HG03139 (cell line): ENCODE data around the gene ABCC11.
A peak's percentile ranks its signal among the peaks of the same experiment; 100 is the strongest.
"Not testable (repeated sequence)": the region's sequence is repeated elsewhere in the genome, so short reads cannot be mapped to it uniquely, and the experiment has no call there.

Experiments
- ATAC-seq: cut with Tn5 transposase; IDR thresholded peaks from one replicate; pipeline ENCODE4 v1.9.1; 2021; ENCODE audit not compliant: unreplicated experiment

ABCC11 gene

GRCh38 chr16:48250520-48251278 is 3.4 kb upstream of the ABCC11 start:
- ATAC-seq: no peak

DNA sequence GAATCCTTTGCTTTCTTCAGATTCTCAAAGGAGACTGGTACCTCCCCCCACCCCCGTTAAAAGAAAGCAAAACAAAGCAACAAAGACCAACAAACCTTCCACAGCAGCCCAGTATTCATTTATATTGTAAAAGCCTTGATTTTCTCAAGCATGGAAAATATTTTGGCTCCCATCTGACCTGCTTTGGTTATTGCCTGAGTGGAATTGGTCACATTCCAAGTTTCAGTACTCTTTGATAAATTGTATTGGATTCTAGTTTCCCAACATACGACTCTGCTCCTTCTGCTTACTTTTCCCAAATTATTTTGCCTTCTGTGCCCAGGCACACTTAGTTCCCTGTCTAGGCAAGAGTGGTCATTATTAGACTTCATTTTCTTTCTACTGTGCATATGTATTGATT is 1.3 kb downstream of the ABCC11 start:
- no peak for ATAC-seq

- ATAC-seq: no peak
Observed at GRCh38 chr16:48244863-48245195, 2.5 kb downstream of the ABCC11 start.

DNA sequence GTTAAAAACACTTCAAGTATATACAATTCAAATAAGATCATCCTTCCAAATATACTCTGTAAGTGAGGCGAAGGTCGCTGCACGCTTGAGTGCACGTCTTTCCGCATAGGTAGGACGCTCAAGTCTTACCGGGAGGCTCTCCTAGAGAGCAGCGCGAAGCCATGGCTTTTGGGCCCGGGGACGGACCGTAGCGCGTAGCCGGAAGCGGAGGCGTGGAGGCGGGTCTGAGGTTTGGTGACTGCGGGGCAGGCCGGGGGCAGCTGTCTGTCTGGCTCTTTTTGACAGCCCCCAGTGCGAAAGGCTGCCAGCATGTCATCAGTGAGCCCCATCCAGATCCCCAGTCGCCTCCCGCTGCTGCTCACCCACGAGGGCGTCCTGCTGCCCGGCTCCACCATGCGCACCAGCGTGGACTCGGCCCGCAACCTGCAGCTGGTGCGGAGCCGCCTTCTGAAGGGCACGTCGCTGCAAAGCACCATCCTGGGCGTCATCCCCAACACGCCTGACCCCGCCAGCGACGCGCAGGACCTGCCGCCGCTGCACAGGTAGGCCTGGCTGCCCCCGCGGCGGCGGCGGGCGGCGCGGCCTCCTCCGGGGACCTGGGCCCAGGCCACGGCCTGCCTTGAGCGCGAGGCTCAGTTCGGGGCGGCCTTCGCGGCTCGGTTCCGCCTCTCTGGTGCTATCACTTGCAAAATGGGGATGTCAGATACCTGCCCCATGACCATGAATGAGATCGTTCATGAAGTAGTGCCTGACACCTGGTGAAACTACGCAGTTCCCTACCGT is 3.1 kb downstream of the ABCC11 start, which contains the start of gene LONP2:
TSS of gene LONP2 (plus strand) at position 221 of the 783 bp plus-strand sequence. CDS start at position 310, 89 bp downstream.
- ATAC-seq: peak; percentile 93

DNA sequence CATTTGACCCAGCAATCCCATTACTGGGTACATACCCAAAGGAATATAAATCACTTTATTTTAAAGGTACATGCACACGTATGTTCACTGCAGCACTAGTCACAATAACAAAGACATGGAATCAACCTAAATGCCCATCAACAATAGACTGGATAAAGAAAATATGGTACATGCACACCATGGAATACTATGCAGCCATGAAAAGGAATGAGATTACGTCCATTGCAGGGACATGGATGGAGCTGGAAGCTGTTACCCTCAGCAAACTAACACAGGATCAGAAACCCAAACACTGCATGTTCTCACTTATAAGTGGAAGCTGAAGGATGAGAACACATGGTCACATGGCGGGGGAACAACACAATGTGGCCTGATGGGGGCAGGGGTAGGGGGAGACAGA is 7.2 kb downstream of the ABCC11 start:
- not testable (repeated sequence) for ATAC-seq

DNA sequence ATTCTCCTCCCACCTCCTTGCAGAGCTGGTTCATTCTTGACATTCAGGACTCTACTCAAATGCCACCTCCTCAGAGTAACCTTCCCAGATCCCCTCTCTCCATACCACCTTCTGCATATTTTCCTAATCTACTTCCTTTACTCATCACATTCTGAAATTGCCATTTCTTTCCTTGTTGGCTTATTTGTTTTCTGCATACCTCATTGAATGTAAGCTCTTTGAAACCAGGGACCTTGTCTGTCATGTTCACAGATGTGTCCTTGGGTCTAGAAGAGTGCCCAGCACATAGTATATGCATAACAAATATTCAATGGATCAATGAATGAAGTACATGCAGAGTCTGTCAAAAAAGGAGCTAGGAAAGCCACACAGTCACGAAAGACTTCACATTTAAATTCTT is 11.1 kb downstream of the ABCC11 start:
- no peak for ATAC-seq

DNA sequence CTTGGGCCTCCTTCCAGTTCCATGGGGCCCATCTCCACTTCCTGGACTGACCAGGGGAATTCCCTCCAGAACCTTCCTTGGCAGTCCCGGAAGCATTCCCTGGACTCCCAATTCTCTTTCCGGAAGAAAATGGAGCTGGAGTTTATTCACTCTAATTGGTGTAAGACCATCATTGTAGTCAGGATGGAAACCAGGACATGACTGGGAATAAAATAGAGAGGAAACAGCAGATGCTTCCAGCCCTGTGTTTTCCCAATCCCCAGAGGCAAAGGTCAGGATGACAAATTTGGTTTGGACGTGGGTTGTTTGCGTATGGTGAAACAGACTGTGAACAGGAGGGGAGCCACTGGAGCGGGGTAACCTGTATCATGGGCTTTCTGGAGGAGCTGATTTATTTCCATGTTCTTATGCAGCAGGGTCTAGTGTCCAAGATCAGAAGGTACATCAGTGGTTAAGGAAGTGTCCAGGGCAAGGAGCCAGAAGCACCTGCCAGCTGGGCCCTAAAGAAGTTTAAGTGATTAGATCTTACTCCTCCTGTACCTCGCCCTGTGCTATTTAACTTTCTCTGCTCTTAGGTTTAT is 11.7 kb downstream of the ABCC11 start:
- no peak for ATAC-seq

DNA sequence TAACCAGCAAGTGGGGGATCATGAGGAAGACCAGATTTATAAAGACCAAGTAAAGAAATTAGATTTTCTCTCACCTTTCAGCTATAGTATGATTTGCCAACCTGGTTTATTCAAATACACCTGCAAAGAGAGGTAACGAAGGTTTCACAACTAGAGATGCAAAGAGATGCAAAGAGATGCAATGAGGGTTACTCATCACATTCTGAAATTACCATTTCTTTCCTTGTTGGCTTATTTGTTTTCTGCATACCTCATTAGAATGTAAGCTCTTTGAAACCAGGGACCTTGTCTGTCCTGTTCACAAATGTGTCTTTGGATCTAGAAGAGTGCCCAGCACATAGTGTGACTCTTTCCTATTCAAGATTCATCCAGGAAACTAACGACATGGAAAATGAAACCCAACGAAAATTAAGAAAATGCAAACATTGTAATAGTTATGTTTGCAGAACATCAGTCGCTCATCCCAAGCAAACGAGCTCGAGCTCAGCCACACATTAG is 12.2 kb downstream of the ABCC11 start:
- ATAC-seq: no peak

DNA sequence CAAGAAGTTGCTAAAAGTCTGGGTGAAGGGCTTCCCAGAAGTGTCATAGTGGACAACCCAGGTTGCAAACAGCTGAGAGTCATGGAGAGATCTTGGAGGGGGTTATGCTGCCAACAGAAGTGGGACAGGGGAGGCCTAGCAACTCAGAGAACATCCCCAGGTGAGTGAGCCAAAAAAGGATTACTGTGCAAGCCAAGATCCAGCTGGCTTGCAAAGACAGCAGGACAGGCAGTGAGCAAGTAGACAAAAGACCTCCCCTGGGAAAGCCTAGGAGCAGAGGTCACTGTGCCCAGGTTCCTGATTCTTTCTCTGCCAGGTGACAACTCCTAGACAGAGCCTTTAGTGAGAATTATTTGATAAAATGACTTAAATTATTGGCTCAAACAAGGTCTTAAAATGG is 12.7 kb downstream of the ABCC11 start:
- ATAC-seq: no peak

DNA sequence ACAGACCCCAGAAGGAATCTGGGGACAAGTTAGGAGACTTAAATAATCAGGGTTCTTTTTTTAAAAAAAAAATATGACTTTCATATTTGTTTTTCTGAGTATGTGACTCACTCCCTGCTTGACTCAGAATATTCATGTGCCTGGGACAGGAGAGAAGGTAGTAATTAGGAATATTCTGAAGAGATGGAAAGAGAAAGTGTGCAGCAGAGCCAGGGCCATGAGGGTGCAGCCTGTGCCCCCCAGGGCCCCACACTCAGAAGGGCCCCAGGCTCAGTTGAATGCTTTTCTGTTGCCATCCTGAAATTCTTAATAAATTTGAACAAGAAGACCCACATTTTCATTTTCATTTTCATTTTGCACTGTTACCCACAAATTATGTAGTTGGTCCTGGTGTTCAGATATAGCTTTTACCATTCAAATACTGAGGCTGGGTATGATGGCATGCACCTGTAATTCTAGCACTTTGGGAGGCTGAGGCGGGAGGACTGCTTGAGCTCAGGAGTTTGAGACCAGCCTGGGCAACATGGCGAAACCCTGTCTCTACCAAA is 14.8 kb downstream of the ABCC11 start:
- ATAC-seq: no peak

DNA sequence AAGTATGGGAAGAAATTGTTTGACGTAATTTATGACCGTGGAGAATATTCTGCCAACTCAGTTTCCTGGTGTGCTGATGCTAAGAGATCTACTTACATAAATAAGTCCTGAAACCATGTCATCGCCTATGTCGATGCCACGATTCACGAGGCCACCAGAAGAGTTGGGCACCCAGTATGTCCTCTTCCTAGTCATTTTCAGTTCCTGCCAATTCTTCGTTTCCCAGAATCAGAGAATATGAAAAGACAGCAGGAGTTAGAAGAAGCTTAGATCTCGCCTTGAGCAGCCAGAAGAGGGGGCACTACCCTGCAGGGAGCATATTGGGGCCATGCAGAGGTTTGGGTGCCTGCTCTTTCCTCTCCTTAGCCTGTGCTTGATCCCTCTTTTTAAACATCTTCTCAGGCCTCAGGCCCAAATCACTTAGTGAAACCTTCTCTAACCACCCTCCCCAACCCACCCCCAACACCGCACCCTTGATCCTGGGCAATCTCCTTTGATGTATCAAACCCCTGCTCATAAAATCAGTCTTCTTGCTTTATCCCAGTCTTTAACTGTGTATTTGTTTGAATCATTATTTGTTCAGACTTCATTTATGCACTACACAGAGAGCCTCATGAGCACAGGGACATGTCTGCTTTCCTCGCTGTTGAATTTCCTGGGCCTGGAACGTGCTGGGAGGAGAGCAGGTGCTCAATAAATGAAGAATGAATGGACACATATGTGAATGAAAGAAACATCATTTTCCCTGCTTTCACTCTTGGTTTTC is 15.4 kb downstream of the ABCC11 start:
- peak; percentile 60 for ATAC-seq

DNA sequence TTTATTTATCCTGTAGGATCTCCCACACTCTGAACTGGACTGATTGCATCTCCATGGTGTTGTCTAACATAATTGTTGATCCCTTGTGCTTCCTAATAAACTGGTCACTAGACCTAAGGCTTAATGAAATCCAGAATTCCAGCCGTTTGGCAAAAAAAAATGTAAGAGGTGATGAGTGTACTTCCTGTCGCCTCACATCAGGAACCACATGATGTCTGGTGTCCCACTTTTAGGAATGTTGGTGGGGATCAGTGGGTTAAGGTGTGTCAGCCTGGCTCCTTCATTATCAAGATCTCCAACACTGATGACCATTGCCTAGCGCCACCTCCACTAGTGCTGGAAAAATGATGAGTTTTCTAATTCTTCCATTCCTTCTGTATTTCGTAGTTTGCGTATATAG is 21.9 kb downstream of the ABCC11 start:
- ATAC-seq: no peak

GRCh38 chr16:48223490-48223889 is 23.8 kb downstream of the ABCC11 start:
- no peak for ATAC-seq

GRCh38 chr16:48220891-48221290 is 26.4 kb downstream of the ABCC11 start:
- ATAC-seq: no peak

DNA sequence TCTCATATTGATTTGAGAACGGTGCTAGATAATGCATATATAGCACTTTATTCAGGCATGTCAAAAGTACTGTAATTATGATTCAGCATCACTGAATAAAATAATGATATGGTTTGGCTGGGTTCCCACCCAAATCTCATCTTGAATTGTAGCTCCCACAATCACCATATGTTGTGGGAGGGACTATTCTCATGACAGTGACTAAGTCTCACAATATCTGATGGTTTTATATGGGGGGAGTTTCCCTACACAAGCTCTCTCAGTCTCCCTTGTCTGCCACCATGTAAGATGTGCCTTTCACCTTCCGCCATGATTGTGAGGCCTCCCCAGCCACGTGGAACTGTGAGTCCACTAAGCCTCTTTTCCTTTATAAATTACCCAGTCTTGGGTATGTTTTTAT is 28.9 kb downstream of the ABCC11 start:
- ATAC-seq: no peak

DNA sequence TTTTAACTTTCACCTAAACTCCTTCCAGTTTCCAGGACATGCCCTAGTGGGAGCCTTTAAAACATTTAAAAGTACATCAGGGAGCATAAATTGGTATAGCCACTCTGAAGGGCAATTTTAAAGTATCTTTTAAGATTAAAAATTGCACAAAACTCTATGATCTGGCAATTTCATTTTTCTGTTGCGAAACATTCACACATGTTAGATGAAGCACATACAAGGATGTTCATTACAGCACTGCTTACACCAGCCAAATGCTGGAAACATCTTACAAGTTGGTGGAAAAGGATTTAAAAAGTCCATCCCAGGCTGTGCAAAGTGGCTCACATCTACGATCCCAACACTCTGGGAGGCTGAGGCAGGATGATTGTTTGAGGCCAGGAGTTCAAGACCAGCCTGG is 29.6 kb downstream of the ABCC11 start:
- no peak for ATAC-seq

DNA sequence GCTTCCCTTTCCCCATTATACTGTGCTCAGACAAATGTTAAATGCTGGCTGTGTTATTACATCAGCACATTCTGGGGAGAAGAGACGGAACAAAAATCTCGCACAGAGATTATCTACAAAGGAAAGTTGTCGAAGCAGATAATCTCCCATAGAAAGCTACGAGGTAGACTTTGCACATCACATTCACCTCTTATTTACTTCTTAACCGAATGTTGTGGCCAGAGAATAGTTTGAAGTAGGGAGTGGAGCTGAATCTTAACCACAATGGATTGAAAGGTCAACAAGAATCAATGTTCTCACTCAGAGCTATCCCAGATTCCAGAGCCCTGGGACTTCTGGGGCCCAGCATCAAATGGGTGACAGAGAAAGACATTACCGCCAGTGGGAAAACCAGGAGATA is 31.6 kb downstream of the ABCC11 start:
- no peak for ATAC-seq

- no peak for ATAC-seq
Observed at GRCh38 chr16:48212033-48212432, 35.3 kb downstream of the ABCC11 start.

GRCh38 chr16:48210747-48211146 is 36.6 kb downstream of the ABCC11 start:
- ATAC-seq: no peak

DNA sequence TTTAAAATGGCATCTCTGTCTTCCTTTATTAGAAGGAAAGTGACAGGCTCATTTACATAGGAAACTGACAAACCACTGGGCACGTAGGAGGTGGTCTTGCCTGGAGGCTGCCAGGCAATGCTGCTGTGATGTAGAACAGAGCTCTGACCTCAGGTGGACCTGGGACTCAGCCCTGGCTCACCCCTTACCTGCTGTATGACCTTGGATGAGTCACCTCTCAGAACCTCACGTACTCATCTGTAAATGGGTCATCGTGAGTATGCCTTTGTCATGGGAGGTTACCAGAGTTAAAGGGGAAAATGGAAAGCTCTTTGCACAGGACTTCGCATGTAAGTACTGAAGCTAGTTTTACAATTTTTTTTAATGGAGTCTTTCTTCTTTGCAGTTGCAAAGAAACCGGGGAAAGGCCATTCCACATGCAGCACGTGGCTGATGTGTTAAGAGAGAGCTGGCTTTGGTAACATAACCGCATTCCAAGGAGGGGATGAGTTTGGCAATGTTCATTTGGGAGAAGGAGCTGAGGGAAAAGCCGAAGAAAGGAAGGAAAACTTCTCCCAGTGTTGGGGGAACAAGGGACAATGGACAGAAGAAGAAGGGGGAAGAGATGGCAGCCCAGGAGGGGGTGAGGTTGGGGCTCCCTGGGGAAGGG is 40.6 kb downstream of the ABCC11 start:
- no peak for ATAC-seq

- no peak for ATAC-seq
Observed at GRCh38 chr16:48204825-48205151, 42.6 kb downstream of the ABCC11 start.
